ENCODE results near the gene FAM83E. TPM values are rescaled to one million over a fixed set of nuclear protein-coding genes. Genes with fewer than 3 reads are reported as not detected.

Gene FAM83E
- polyA plus RNA-seq, 1 experiment = not detected

GRCh38 chr19:48603449-48603848 is 11.4 kb downstream of the FAM83E start:
- no peak for DNase-seq (ENCODE audit: low read depth, low spot score)
- peaks cover 10% of the 10 kb centered on the region for H3K27me3 ChIP-seq (ENCODE audit: control insufficient read depth, insufficient read depth, low read length)
- CTCF ChIA-PET = no interaction called here
- no peak overlapping the region for H3K4me3 ChIP-seq (ENCODE audit: low read depth, low read length)
- POLR2A ChIA-PET = no interaction called here
- H3K27ac ChIP-seq (ENCODE audit: low read depth, low read length) = no peak overlapping the region
- TF ChIP-seq CTCF (IDR thresholded peaks at IDR 0.05; ENCODE audit: low read depth, low read length) = no peak
- no peaks in the 10 kb centered on the region; the same call in 1 of the 2 replicates for H3K9me3 ChIP-seq (ENCODE audit: control insufficient read depth, insufficient read depth, low read length)

- no peak for DNase-seq (ENCODE audit: low read depth, low spot score)
- CTCF ChIA-PET = no interaction called here
Measured at GRCh38 chr19:48603001-48603400, 11.9 kb downstream of the FAM83E start.

GRCh38 chr19:48600679-48601417 is 14.0 kb downstream of the FAM83E start:
- H3K4me3 ChIP-seq (ENCODE audit: low read depth, low read length) = no peak overlapping the region
- H3K9me3 ChIP-seq (ENCODE audit: control insufficient read depth, insufficient read depth, low read length) = no peaks in the 10 kb centered on the region; the same call in 1 of the 2 replicates
- ChIA-PET CTCF (interaction anchor here (2.4 kb wide), 1 partner anchor 12 kb away, joined by 12 read pairs; no protein-coding TSS in a partner anchor), POLR2A (interaction anchor here (0.7 to 1.0 kb wide), 2 partner anchors 19 to 211 kb away, joined by 3 to 5 read pairs; partner anchors contain the start of gene SPHK2)
- DNase-seq (ENCODE audit: low read depth, low spot score) = no peak
- TF ChIP-seq CTCF (IDR thresholded peaks at IDR 0.05; ENCODE audit: low read depth, low read length) = no peak
- H3K27me3 ChIP-seq (ENCODE audit: control insufficient read depth, insufficient read depth, low read length) = peaks cover 15% of the 10 kb centered on the region
- no peak overlapping the region for H3K27ac ChIP-seq (ENCODE audit: low read depth, low read length)

More at GRCh38 chr19:48603001-48603400, 11.9 kb downstream of the FAM83E start:
- POLR2A ChIA-PET = interaction anchor here (1.1 kb wide), 1 partner anchor 10 kb away, joined by 3 read pairs; no protein-coding TSS in a partner anchor
- Histone ChIP-seq H3K9me3 (ENCODE audit: control insufficient read depth, insufficient read depth, low read length) (no peaks in the 10 kb centered on the region; the same call in 1 of the 2 replicates), H3K27ac (ENCODE audit: low read depth, low read length) (no peak overlapping the region), H3K27me3 (ENCODE audit: control insufficient read depth, insufficient read depth, low read length) (peaks cover 13% of the 10 kb centered on the region), H3K4me3 (ENCODE audit: low read depth, low read length) (no peak overlapping the region)
- no peak for TF ChIP-seq CTCF (IDR thresholded peaks at IDR 0.05; ENCODE audit: low read depth, low read length)

GRCh38 chr19:48598996-48599700 is 15.7 kb downstream of the FAM83E start:
- CTCF ChIA-PET = no interaction called here
- POLR2A ChIA-PET = no interaction called here
- no peak for TF ChIP-seq CTCF (IDR thresholded peaks at IDR 0.05; ENCODE audit: low read depth, low read length)
- no peak overlapping the region for H3K4me3 ChIP-seq (ENCODE audit: low read depth, low read length)
- peaks cover 15% of the 10 kb centered on the region for H3K27me3 ChIP-seq (ENCODE audit: control insufficient read depth, insufficient read depth, low read length)
- H3K27ac ChIP-seq (ENCODE audit: low read depth, low read length) = no peak overlapping the region
- H3K9me3 ChIP-seq (ENCODE audit: control insufficient read depth, insufficient read depth, low read length) = no peaks in the 10 kb centered on the region; the same call in 1 of the 2 replicates
- DNase-seq (ENCODE audit: low read depth, low spot score) = no peak

All from AG04450 (cell line).